Measurements from ENCODE around the gene METTL24.
"Not testable (repeated sequence)": the region's sequence is repeated elsewhere in the genome, so short reads cannot be mapped to it uniquely, and the experiment has no call there.

The METTL24 gene

GRCh38 chr6:110271732-110272022 is 86.5 kb downstream of the METTL24 start:
- H3K27ac Mint-ChIP-seq = no peak overlapping the region
- no peaks in the 10 kb centered on the region for H3K9me3 Mint-ChIP-seq
- H3K4me1 Mint-ChIP-seq (ENCODE audit: low read depth) = peaks cover 5% of the 10 kb centered on the region
- no peaks in the 10 kb centered on the region for H3K27me3 Mint-ChIP-seq
- H3K4me3 Mint-ChIP-seq = no peak overlapping the region
- intact Hi-C loops (cut with micrococcal nuclease) = no loop called here
- no peaks in the 10 kb centered on the region for H3K36me3 Mint-ChIP-seq (ENCODE audit: low read depth)

GRCh38 chr6:110270165-110270564 is 88.0 kb downstream of the METTL24 start:
- H3K4me1 Mint-ChIP-seq (ENCODE audit: low read depth) = peaks cover 6% of the 10 kb centered on the region
- H3K4me3 Mint-ChIP-seq = no peak overlapping the region
- H3K27me3 Mint-ChIP-seq = no peaks in the 10 kb centered on the region
- intact Hi-C loops (cut with micrococcal nuclease) = no loop called here
- H3K27ac Mint-ChIP-seq = no peak overlapping the region
- no peaks in the 10 kb centered on the region for H3K36me3 Mint-ChIP-seq (ENCODE audit: low read depth)
- H3K9me3 Mint-ChIP-seq = no peaks in the 10 kb centered on the region

GRCh38 chr6:110269623-110270022 is 88.5 kb downstream of the METTL24 start:
- Mint-ChIP-seq H3K4me1 (ENCODE audit: low read depth) (peaks cover 5% of the 10 kb centered on the region), H3K4me3 (no peak overlapping the region), H3K27me3 (no peaks in the 10 kb centered on the region), H3K27ac (no peak overlapping the region), H3K36me3 (ENCODE audit: low read depth) (no peaks in the 10 kb centered on the region), H3K9me3 (no peaks in the 10 kb centered on the region)
- intact Hi-C loops (cut with micrococcal nuclease) = no loop called here

- peaks cover 5% of the 10 kb centered on the region for H3K4me1 Mint-ChIP-seq (ENCODE audit: low read depth)
- H3K4me3 Mint-ChIP-seq = no peak overlapping the region
- H3K27me3 Mint-ChIP-seq = no peaks in the 10 kb centered on the region
- H3K9me3 Mint-ChIP-seq = no peaks in the 10 kb centered on the region
- intact Hi-C loops (cut with micrococcal nuclease) = no loop called here
- no peak overlapping the region for H3K27ac Mint-ChIP-seq
- H3K36me3 Mint-ChIP-seq (ENCODE audit: low read depth) = no peaks in the 10 kb centered on the region
Measured at GRCh38 chr6:110266996-110267395, 91.2 kb downstream of the METTL24 start.

- H3K27ac Mint-ChIP-seq = no peak overlapping the region
- H3K27me3 Mint-ChIP-seq = no peaks in the 10 kb centered on the region
- no peaks in the 10 kb centered on the region for H3K36me3 Mint-ChIP-seq (ENCODE audit: low read depth)
- H3K4me3 Mint-ChIP-seq = no peak overlapping the region
- no peaks in the 10 kb centered on the region for H3K9me3 Mint-ChIP-seq
- peaks cover 5% of the 10 kb centered on the region for H3K4me1 Mint-ChIP-seq (ENCODE audit: low read depth)
- intact Hi-C loops (cut with micrococcal nuclease) = no loop called here
Measured at GRCh38 chr6:110265273-110265672, 92.9 kb downstream of the METTL24 start.

- Mint-ChIP-seq H3K36me3 (ENCODE audit: low read depth) (no peaks in the 10 kb centered on the region), H3K4me3 (no peak overlapping the region), H3K27me3 (no peaks in the 10 kb centered on the region), H3K9me3 (peaks cover 17% of the 10 kb centered on the region), H3K4me1 (ENCODE audit: low read depth) (peaks cover 6% of the 10 kb centered on the region), H3K27ac (no peak overlapping the region)
- intact Hi-C loops (cut with micrococcal nuclease) = no loop called here
Measured at GRCh38 chr6:110256366-110256765, 101.8 kb downstream of the METTL24 start.

GRCh38 chr6:110255211-110255750 is 102.9 kb downstream of the METTL24 start:
- peaks cover 6% of the 10 kb centered on the region for H3K4me1 Mint-ChIP-seq (ENCODE audit: low read depth)
- no peaks in the 10 kb centered on the region for H3K27me3 Mint-ChIP-seq
- no peak overlapping the region for H3K4me3 Mint-ChIP-seq
- intact Hi-C loops (cut with micrococcal nuclease) = no loop called here
- H3K9me3 Mint-ChIP-seq = peaks cover 17% of the 10 kb centered on the region
- no peak overlapping the region for H3K27ac Mint-ChIP-seq
- no peaks in the 10 kb centered on the region for H3K36me3 Mint-ChIP-seq (ENCODE audit: low read depth)

GRCh38 chr6:110250838-110251237 is 107.3 kb downstream of the METTL24 start:
- H3K27me3 Mint-ChIP-seq = no peaks in the 10 kb centered on the region
- intact Hi-C loops (cut with micrococcal nuclease) = no loop called here

GRCh38 chr6:110250058-110250457 is 108.1 kb downstream of the METTL24 start:
- Mint-ChIP-seq H3K36me3 (ENCODE audit: low read depth) (no peaks in the 10 kb centered on the region), H3K27ac (no peak overlapping the region), H3K4me3 (no peak overlapping the region), H3K9me3 (no peaks in the 10 kb centered on the region), H3K4me1 (ENCODE audit: low read depth) (no peaks in the 10 kb centered on the region), H3K27me3 (no peaks in the 10 kb centered on the region)
- intact Hi-C loops (cut with micrococcal nuclease) = no loop called here

More at GRCh38 chr6:110250838-110251237, 107.3 kb downstream of the METTL24 start:
- Mint-ChIP-seq H3K27ac (no peak overlapping the region), H3K4me3 (no peak overlapping the region), H3K4me1 (ENCODE audit: low read depth) (no peaks in the 10 kb centered on the region), H3K9me3 (no peaks in the 10 kb centered on the region), H3K36me3 (ENCODE audit: low read depth) (no peaks in the 10 kb centered on the region)

- intact Hi-C loops (cut with micrococcal nuclease) = no loop called here
- Mint-ChIP-seq H3K27me3 (no peaks in the 10 kb centered on the region), H3K9me3 (peaks cover 13% of the 10 kb centered on the region), H3K4me3 (no peak overlapping the region), H3K36me3 (ENCODE audit: low read depth) (peaks cover 6% of the 10 kb centered on the region), H3K4me1 (ENCODE audit: low read depth) (no peaks in the 10 kb centered on the region), H3K27ac (no peak overlapping the region)
Measured at GRCh38 chr6:110246900-110247546, 111.1 kb downstream of the METTL24 start.

- H3K36me3 Mint-ChIP-seq (ENCODE audit: low read depth) = peaks cover 6% of the 10 kb centered on the region
- no peak overlapping the region for H3K27ac Mint-ChIP-seq
- peaks cover 13% of the 10 kb centered on the region for H3K9me3 Mint-ChIP-seq
- no peaks in the 10 kb centered on the region for H3K4me1 Mint-ChIP-seq (ENCODE audit: low read depth)
- intact Hi-C loops (cut with micrococcal nuclease) = no loop called here
- H3K4me3 Mint-ChIP-seq = no peak overlapping the region
- H3K27me3 Mint-ChIP-seq = no peaks in the 10 kb centered on the region
Measured at GRCh38 chr6:110246378-110246777, 111.8 kb downstream of the METTL24 start.

GRCh38 chr6:110244621-110245020 is 113.5 kb downstream of the METTL24 start:
- peaks cover 13% of the 10 kb centered on the region for H3K9me3 Mint-ChIP-seq
- intact Hi-C loops (cut with micrococcal nuclease); H3K36me3 Mint-ChIP-seq (ENCODE audit: low read depth); H3K27ac Mint-ChIP-seq; H3K4me1 Mint-ChIP-seq (ENCODE audit: low read depth); H3K4me3 Mint-ChIP-seq; H3K27me3 Mint-ChIP-seq: not testable (repeated sequence)

- H3K27me3 Mint-ChIP-seq = no peaks in the 10 kb centered on the region
- no peaks in the 10 kb centered on the region for H3K4me1 Mint-ChIP-seq (ENCODE audit: low read depth)
- no peak overlapping the region for H3K4me3 Mint-ChIP-seq
- peaks cover 34% of the 10 kb centered on the region for H3K36me3 Mint-ChIP-seq (ENCODE audit: low read depth)
- H3K27ac Mint-ChIP-seq = no peak overlapping the region
- peaks cover 12% of the 10 kb centered on the region for H3K9me3 Mint-ChIP-seq
- intact Hi-C loops (cut with micrococcal nuclease) = no loop called here
Measured at GRCh38 chr6:110239526-110240274, 118.4 kb downstream of the METTL24 start.

- intact Hi-C loops (cut with micrococcal nuclease); H3K4me1 Mint-ChIP-seq (ENCODE audit: low read depth); H3K27ac Mint-ChIP-seq; H3K27me3 Mint-ChIP-seq; H3K9me3 Mint-ChIP-seq; H3K4me3 Mint-ChIP-seq: not testable (repeated sequence)
- H3K36me3 Mint-ChIP-seq (ENCODE audit: low read depth) = peaks cover 36% of the 10 kb centered on the region
Measured at GRCh38 chr6:110236007-110236406, 122.1 kb downstream of the METTL24 start.

All from dendritic cell treated with granulocyte-macrophage colony-stimulating factor and Interleukin-4, amounts not matched to agents 40 ng/mL and 50 ng/mL, for 4 days (primary cell).